ENCODE results near the gene SLC2A13.

DNA sequence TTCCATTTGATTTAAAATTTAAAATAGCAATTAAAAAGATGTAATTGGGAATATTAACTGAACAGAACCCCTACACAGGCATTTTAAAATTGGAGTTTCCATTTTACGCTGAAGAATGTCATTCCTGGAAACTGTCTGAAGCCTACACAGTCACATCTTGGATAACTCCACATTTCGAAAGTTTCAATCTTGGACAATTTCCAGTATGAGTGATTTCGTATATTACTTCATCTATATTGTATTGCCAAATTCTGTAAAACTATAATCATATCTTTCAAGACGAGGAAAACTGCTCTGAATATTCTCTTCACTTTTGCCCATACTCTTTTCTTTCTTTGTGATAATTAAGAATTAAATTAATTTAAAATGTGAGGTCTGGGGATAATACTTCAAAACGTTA is 292.1 kb downstream of the SLC2A13 start:
- no peak for TF ChIP-seq CTCF (IDR thresholded peaks at IDR 0.05; ENCODE audit: low read depth, low read length, missing input control)
- no peak for TF ChIP-seq EGR1 (IDR thresholded peaks at IDR 0.05; ENCODE audit: low read depth in 2 of 2)
- no peak for TF ChIP-seq YY1 (IDR thresholded peaks at IDR 0.05)
- TF ChIP-seq MAX (IDR thresholded peaks at IDR 0.05): no peak
- TF ChIP-seq GABPA (IDR thresholded peaks at IDR 0.05 in 1 of 2, conservative IDR thresholded peaks at IDR 0.05 in 1 of 2): no peak
